Uterus (tissue), 2 donors: ENCODE results near the gene RNU7-1.

Source experiments
- POLR2A ChIP-seq, 2 donors: fragments of 450-650 bp; IDR thresholded peaks; one replicate each; pipeline ENCODE4 v1.6.1; 2016; ENCODE audit warnings: antibody characterized with exemption in 2 of 2, mild to moderate bottlenecking in 1 of 2, moderate library complexity in 1 of 2
- TF ChIP-seq, protein P1 (sequence below), 4 experiments: fragments of 200-600 bp in 2 of 4; fragments of 450-650 bp in 2 of 4; sonication (generic) in 2 of 4; IDR thresholded peaks; one replicate each; pipeline ENCODE4 v1.5.1; 2016 to 2019; ENCODE audit warnings: antibody characterized with exemption in 4 of 4, mild to moderate bottlenecking in 2 of 4, moderate library complexity in 1 of 4

DNA sequence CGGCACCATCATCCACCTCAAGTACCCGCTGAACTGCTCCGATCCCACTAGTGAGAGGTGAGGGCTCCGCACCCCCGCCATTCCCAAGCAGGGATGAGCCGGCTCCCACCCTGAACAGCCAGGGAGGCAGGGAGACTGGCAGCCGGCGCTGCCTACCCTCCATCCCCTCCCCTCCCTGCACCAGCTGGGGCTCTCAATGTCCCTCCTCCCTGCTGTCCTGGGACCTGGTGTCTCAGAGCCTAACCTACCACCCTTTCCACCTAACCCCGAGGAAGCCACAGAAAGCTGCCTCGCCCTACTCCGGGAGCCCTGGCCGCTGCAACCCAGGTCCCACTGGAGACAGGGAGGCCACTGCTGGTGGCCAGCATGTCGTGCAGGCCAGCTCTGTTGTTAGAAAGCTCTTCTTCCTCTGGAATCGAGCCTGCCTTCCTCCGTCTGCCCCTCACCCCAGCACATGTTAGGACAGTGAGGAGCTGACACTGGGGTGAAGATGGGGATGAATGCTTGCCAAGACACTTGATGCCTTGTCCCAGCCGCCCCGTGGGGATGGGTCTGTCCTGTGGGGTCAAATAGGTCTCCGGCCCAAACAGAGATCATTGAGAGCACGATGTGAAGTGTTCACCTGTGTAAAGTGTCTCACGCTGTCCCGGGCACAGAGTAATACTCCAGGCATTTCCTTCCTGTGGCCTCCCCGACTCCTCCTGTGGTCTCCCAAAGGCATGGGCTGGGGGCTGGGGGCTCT, 8.7 kb downstream of the RNU7-1 start:
- TF ChIP-seq, protein P1, sequence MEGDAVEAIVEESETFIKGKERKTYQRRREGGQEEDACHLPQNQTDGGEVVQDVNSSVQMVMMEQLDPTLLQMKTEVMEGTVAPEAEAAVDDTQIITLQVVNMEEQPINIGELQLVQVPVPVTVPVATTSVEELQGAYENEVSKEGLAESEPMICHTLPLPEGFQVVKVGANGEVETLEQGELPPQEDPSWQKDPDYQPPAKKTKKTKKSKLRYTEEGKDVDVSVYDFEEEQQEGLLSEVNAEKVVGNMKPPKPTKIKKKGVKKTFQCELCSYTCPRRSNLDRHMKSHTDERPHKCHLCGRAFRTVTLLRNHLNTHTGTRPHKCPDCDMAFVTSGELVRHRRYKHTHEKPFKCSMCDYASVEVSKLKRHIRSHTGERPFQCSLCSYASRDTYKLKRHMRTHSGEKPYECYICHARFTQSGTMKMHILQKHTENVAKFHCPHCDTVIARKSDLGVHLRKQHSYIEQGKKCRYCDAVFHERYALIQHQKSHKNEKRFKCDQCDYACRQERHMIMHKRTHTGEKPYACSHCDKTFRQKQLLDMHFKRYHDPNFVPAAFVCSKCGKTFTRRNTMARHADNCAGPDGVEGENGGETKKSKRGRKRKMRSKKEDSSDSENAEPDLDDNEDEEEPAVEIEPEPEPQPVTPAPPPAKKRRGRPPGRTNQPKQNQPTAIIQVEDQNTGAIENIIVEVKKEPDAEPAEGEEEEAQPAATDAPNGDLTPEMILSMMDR (IDR thresholded peaks at IDR 0.05) = no peak
- TF ChIP-seq POLR2A (IDR thresholded peaks at IDR 0.05) = no peak
